Measurements from ENCODE around the gene TSNAXIP1.

Gene TSNAXIP1

DNA sequence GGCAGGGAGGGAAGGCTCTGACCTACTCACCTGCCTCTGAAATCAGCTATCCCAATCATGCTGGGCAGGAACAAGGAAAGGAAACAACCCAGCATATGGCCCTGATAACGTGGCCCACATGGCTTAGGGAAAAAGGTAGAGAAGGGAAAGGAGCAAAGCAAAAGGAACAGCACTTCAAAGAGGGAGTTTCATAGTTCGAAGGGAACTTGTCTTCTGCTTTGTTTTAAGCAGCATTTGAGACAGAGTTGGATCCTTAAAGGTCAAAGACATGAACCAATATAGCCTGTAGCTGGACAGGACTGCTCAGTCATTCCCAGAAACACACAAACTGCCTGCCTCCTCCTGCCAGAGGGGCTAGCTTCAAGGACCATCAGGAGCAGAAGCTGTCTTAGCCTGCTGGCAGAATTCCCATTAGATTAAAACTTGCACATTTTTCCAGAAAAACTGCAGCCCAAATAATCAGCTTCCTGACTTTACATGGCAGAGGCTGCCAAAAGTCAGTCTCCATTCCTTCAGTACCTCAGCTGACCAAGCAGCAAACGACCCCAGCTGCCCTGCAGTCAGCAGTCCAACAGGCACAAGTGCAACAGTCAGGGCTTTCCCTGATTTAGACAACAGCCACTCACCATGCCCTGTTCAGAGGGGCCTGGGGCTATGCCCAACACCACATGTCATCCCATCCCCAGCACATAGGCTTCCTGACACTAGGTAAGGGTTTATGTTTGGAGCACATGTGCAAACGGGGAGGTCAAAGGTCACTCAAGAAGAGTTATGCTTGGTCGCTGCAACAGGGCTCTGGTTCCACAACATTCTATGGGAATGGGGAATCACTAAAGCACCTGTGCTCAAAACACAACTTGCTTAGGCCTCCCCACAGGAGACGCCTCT lies 32.9 kb upstream of the TSNAXIP1 start:
- TF ChIP-seq, protein P1, sequence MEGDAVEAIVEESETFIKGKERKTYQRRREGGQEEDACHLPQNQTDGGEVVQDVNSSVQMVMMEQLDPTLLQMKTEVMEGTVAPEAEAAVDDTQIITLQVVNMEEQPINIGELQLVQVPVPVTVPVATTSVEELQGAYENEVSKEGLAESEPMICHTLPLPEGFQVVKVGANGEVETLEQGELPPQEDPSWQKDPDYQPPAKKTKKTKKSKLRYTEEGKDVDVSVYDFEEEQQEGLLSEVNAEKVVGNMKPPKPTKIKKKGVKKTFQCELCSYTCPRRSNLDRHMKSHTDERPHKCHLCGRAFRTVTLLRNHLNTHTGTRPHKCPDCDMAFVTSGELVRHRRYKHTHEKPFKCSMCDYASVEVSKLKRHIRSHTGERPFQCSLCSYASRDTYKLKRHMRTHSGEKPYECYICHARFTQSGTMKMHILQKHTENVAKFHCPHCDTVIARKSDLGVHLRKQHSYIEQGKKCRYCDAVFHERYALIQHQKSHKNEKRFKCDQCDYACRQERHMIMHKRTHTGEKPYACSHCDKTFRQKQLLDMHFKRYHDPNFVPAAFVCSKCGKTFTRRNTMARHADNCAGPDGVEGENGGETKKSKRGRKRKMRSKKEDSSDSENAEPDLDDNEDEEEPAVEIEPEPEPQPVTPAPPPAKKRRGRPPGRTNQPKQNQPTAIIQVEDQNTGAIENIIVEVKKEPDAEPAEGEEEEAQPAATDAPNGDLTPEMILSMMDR (conservative IDR thresholded peaks at IDR 0.05; ENCODE audit: low read length) = no peak
- DNase-seq (ENCODE audit: low read depth) = no peak
- no peak overlapping the region for H3K4me3 ChIP-seq (ENCODE audit: low read length)

DNA sequence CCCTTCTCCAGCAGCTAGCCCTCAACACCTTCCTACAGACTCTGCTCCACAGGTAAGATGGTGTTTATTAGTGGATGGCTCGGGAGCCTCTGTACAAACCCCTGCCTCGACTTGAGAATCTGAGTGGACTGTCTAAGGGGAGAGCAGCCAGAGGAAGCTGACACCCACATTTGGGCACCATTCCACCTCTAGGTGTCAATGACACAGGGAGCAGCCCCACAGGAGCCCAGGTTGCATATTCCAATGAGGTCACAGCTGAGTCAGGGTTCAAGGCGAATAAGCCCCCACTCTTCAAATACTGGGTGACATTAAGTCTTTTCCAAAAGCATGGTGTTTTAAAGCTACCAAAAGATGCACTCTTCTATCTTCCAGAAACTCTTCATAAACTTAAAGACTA lies 32.2 kb upstream of the TSNAXIP1 start:
- TF ChIP-seq, protein P1 (conservative IDR thresholded peaks at IDR 0.05; ENCODE audit: low read length) = no peak
- no peak overlapping the region for H3K4me3 ChIP-seq (ENCODE audit: low read length)
- DNase-seq (ENCODE audit: low read depth) = no peak

DNA sequence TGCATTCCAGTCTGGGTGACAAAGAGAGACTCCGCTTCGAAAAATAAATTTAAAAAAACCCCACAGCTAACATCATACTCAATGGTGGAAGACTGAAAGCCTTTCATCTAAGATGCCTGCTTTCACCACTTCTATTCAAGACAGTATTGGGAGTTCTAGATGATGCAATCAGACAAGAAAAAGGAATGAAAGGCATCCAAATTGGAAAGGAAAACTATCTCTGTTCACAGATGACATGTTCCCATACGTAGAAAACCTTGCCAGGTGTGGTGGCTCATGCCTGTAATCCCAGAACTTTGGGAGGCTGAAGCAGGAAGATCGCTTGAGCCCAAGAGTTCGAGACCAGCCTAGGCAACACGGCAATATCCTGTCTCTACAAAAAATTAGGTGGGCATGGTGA lies 31.4 kb upstream of the TSNAXIP1 start:
- TF ChIP-seq, protein P1 (conservative IDR thresholded peaks at IDR 0.05; ENCODE audit: low read length) = no peak
- no peak overlapping the region for H3K4me3 ChIP-seq (ENCODE audit: low read length)
- DNase-seq (ENCODE audit: low read depth) = peak; percentile 31

- no peak overlapping the region for H3K4me3 ChIP-seq (ENCODE audit: low read length)
- no peak for DNase-seq (ENCODE audit: low read depth)
- TF ChIP-seq, protein P1 (conservative IDR thresholded peaks at IDR 0.05; ENCODE audit: low read length) = no peak
Observed at GRCh38 chr16:67779256-67780014, 27.3 kb upstream of the TSNAXIP1 start.

DNA sequence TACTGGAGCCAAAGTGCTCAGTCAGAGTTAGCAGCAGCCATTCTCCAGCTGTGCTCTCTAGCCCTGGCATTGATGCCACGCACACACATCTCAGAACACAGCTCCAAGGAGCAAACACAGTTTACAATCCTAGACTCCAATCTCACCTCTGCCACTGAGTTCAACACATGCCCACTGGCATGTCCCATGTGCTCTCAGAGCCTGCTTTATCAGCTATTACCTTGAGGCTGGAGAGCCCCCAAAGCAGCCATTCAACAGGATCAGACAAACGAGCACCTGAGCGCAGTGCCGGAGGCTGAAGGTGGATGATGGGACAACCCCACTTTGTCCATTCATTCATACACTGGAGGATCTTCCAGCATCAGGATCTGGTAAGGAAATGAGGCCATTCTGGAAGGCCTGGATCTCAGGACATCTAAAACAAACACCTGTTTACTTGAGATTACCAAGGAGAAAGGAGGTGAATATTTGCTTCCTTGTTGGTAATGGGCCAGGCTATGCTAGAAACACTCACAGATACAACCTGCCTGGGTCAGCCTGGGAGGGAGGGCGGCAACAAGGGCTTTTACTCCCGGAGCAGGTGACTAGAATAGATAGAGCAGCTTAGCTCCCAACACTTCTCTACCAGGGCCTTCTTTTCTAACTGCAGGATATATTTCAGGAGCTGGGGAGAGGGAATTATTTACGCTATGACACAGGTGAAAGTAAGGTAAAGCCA lies 25.7 kb upstream of the TSNAXIP1 start:
- DNase-seq (ENCODE audit: low read depth) = no peak
- H3K4me3 ChIP-seq (ENCODE audit: low read length) = no peak overlapping the region
- TF ChIP-seq, protein P1 (conservative IDR thresholded peaks at IDR 0.05; ENCODE audit: low read length) = no peak

DNA sequence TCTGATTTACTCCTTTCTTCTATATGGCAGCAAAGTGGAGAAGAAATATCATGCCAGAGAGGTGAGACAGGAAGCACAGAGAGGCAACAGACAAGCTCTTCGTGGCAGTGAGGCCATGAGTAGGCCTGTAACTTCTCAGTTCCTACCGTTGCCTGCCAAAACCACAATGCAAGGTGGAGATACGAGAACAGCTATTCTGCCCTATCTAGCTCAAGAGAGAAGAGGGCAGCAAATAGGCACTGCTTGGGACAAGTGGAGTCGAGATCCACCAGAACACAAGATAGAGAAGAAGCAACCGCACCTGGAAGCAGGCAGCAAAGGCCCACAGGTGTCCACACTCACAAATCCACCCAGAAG lies 25.1 kb upstream of the TSNAXIP1 start:
- TF ChIP-seq, protein P1 (conservative IDR thresholded peaks at IDR 0.05; ENCODE audit: low read length) = no peak
- no peak overlapping the region for H3K4me3 ChIP-seq (ENCODE audit: low read length)
- DNase-seq (ENCODE audit: low read depth) = no peak

Data from AG10803 (cell line).